Measurements from ENCODE around the gene ANKRD50.

GRCh38 chr4:124738994-124739393 is 26.5 kb upstream of the ANKRD50 start:
- TF ChIP-seq POLR2A (IDR thresholded peaks at IDR 0.05; ENCODE audit: low read length) = no peak
- TF ChIP-seq GATA1 (IDR thresholded peaks at IDR 0.05; ENCODE audit: low read depth, low read length) = no peak

All from erythroblast (primary cell).